GM18873 (cell line): Measurements from ENCODE around the gene KYAT1.
"Not testable (repeated sequence)": the region's sequence is repeated elsewhere in the genome, so short reads cannot be mapped to it uniquely, and the experiment has no call there.

ENCODE experiments used
- ATAC-seq: cut with Tn5 transposase; IDR thresholded peaks from one replicate; pipeline ENCODE4 v1.9.1; 2021; ENCODE audit warnings: mild to moderate bottlenecking, moderate library complexity, moderate number of reproducible peaks; ENCODE audit not compliant: unreplicated experiment, low FRiP score

The KYAT1 gene

GRCh38 chr9:128886211-128886891, 4.6 kb upstream of the KYAT1 start:
- ATAC-seq: no peak

GRCh38 chr9:128885798-128886197, 4.0 kb upstream of the KYAT1 start:
- no peak for ATAC-seq

- no peak for ATAC-seq
These were observed 3.6 kb upstream of the KYAT1 start for GRCh38 chr9:128885376-128885775.

GRCh38 chr9:128884164-128884563, 2.4 kb upstream of the KYAT1 start:
- no peak for ATAC-seq

- ATAC-seq: no peak
These were observed 1.2 kb upstream of the KYAT1 start for GRCh38 chr9:128882677-128883603.

- ATAC-seq: no peak
These were observed 3.9 kb downstream of the KYAT1 start for GRCh38 chr9:128877852-128878251.

- not testable (repeated sequence) for ATAC-seq
These were observed 10.8 kb downstream of the KYAT1 start for GRCh38 chr9:128870941-128871265.

GRCh38 chr9:128870128-128870940, 11.4 kb downstream of the KYAT1 start:
- ATAC-seq: no peak

GRCh38 chr9:128863647-128864046, 18.1 kb downstream of the KYAT1 start:
- peak; percentile 59 for ATAC-seq

GRCh38 chr9:128862401-128862851, 19.3 kb downstream of the KYAT1 start:
- no peak for ATAC-seq

- no peak for ATAC-seq
These were observed 20.2 kb downstream of the KYAT1 start for GRCh38 chr9:128861501-128861900.

GRCh38 chr9:128860937-128861336, 20.8 kb downstream of the KYAT1 start:
- no peak for ATAC-seq

- not testable (repeated sequence) for ATAC-seq
These were observed 23.3 kb downstream of the KYAT1 start for GRCh38 chr9:128858476-128858875.

- not testable (repeated sequence) for ATAC-seq
These were observed 27.3 kb downstream of the KYAT1 start for GRCh38 chr9:128854454-128854853.

- ATAC-seq: not testable (repeated sequence)
These were observed 29.1 kb downstream of the KYAT1 start for GRCh38 chr9:128852646-128853045.

GRCh38 chr9:128851779-128852600, 29.8 kb downstream of the KYAT1 start:
- ATAC-seq: not testable (repeated sequence)

- not testable (repeated sequence) for ATAC-seq
These were observed 30.7 kb downstream of the KYAT1 start for GRCh38 chr9:128851024-128851423.

- no peak for ATAC-seq
These were observed 33.9 kb downstream of the KYAT1 start for GRCh38 chr9:128847803-128848202.

GRCh38 chr9:128846680-128847030, 35.1 kb downstream of the KYAT1 start:
- ATAC-seq: no peak
